Body of pancreas (tissue), 4 donors: Measurements from ENCODE around the gene TXNRD2.

Source experiments
- CTCF ChIP-seq, 7 experiments: fragments of 450-650 bp in 4 of 7; fragments of 200-600 bp in 3 of 7; sonication (generic) in 3 of 7; IDR thresholded peaks; one replicate each; pipeline ENCODE4 v1.5.1; 2016 to 2019; ENCODE audit warnings: antibody characterized with exemption in 7 of 7
- POLR2A ChIP-seq, 3 donors: fragments of 450-650 bp; IDR thresholded peaks; one replicate each; pipeline ENCODE4 v1.6.1; 2016; ENCODE audit warnings: antibody characterized with exemption in 3 of 3, mild to moderate bottlenecking in 2 of 3

- TF ChIP-seq CTCF (IDR thresholded peaks at IDR 0.05) (no peak), POLR2A (IDR thresholded peaks at IDR 0.05) (no peak)
Observed at GRCh38 chr22:19828035-19828401, 113.6 kb downstream of the TXNRD2 start.
